DMS 273 treated with DMSO at 0.1 percent for 48 hours (cell line): Measurements from ENCODE around the gene CYP2U1.
"Not testable (repeated sequence)": the region's sequence is repeated elsewhere in the genome, so short reads cannot be mapped to it uniquely, and the experiment has no call there.

Experiments used
- DNase-seq: peaks from one replicate; lab custom pipeline; 2025; lab: John Stamatoyannopoulos, UW

The CYP2U1 gene

GRCh38 chr4:107930821-107931774 is at the start of gene CYP2U1:
CYP2U1 (plus strand) TSS chr4:107931549; CDS start chr4:107931644, 95 bp downstream.
- peak; percentile 19 for DNase-seq

DNA sequence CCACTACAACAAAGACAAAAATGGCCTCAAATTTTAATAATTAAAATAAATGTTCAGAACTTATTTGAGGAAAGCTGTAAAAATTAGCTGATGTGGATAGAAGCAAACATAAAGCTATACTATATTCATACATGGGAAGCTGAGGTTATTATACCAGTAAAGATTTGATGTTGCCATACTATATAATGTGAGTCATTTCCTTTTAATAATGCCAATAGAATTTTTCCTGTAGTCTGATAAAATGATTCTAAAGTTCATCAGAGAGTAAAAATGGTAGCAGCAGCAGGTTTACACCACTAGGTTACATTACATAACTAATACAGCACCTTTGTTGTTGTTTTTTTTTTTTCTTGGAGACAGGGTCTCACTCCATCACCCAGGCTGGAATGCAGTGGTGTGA is 45.5 kb upstream of the CYP2U1 start:
- DNase-seq: no peak

DNA sequence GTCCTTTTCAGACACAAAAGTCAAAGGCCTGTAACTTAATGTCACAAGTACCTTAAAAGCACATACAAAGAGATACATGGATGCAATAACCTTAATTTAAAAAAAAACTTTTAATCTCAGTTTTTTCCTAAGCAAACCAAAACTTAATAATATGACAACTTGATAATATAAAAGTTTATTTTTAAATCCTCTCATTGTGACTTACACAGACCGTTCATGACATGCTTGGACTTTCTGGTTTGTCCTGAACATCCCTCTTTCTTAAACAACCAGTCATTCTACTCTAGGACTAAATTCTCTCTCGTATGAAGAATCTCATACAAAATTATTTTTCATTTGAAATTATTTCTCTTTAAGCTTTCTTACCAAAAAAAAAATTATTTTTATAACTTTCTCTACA is 43.1 kb upstream of the CYP2U1 start:
- no peak for DNase-seq

- no peak for DNase-seq
Measured at GRCh38 chr4:107890779-107891178, 40.6 kb upstream of the CYP2U1 start.

DNA sequence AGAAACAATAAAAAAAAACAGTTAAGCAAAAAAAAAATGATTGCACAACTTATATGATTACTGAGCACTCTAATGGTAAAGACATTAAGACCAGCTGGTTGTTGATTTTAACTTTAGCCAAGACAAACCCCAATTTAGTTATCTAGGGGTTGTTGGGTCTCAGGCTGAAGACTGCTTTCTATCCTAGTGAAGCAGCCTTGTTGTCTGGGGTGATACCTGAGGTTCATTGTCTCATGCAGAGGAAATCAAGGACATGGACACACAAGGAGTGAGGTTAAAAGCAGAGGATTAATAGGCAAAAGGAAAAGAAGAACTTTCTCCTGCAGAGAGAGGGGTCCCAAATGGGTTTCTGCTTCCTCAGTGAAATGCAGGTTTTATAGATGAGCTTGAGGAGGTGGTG is 40.0 kb upstream of the CYP2U1 start:
- DNase-seq: no peak

DNA sequence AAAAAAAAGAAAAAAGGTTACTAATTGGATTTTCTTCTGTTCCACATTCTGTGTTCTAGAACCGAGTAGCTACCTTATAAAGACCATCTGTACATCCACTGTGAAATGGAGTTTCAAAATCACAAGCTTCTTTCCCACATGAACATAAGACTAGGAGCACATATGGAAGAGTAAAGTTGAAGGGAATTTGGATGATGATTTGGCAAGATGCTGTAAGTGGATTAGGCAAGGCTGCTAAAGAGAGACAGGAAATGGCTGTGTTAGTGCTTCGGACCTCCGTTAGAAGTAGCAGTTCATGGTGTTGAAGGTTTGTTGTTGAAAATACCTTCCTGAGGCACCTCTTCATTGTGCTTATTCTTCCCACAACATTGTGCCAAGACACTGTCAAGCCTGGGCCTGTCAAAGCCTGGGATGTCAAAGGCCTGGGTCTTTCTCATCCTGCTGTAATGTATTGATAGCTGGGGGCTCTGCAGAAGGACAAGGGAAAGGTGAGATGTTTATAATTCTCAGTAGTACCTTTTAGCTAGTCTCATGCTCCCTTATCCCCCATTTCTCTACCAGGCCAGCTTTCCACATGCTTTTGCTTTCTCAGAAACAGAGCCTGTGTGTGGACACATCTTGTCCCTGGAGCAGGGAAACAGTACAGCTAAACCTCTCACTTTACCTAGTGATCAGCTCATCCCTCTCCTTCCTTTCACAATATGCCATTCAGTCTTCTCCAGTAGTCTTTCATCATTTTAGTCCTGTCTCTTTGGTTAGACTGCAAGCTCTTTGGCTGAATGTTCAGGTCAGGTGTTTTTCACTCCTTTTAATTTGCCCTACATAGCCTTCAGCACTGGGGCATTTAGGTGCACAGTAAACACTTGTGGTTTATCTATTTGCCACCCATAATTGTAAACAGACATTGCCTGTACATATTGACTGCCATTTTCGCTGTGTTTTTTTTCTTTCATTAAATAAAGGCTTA is 37.9 kb upstream of the CYP2U1 start:
- DNase-seq: no peak

DNA sequence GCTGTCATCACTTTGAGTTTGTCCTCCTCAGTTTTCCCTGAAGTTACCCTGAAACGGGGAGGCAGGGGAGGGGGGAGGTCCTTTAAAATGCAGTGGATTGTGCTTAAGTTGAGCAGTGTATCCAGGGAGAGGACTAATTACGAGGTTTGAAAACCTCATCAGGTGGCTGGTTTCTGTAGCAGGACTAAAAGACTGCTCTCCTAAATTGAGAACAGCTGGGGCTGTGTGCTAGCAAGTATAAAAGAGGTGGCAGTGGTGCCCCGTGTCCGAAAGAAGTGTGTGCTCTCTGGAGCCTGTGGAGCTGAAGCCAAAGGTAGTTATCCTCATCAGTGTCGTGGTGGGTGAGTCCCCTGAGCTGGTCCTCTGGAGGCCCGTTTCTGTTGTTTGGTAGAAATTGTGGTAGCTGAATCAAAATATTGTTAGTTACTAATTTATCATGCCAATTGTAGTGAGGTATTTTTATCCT is 37.2 kb upstream of the CYP2U1 start:
- DNase-seq: no peak

DNA sequence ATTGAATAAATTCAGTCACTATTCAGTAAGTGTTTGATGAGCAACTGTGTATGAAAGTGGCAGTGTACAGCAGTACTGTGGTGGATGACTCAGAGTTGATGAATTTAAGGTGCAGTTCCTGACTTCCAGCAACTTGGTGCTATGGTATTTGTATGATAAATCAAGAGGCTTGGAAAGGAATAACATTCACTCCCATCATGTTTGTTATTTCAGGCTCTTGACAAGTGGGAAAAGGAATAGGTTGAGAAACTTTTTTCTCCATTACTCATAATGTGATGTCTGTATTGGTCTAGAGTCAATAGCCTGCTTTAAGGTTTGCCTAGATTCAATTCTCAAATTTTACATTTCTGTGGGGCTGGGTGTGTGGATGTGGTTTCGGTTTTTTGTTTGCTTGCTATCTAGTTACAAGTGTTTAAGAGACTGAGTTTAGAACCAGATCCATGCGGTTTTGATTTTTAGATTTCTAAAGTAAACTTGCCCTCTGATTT is 35.1 kb upstream of the CYP2U1 start:
- DNase-seq: no peak

- no peak for DNase-seq
Measured at GRCh38 chr4:107896646-107897045, 34.7 kb upstream of the CYP2U1 start.

DNA sequence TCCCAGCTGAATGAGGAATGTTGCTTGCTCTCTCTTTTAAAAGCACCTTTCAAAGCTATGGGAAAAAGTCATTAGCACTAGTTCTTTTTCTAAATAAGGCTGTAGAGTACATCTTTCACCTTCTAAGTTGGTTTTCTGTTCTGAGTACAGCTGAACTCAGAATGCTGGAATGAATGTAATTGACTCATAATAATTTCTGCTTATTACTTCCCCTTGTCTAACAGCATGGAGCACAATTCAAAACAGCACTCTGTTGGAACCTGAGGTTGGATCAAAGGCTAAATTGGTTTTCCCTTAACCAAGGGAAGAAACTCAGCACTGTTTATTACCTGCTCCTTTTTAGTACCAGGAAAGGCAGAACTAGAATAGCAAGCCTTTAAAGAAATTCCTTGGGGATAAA is 33.5 kb upstream of the CYP2U1 start:
- DNase-seq: no peak

- DNase-seq: no peak
Measured at GRCh38 chr4:107900067-107900466, 31.3 kb upstream of the CYP2U1 start.

- no peak for DNase-seq
Measured at GRCh38 chr4:107900508-107900907, 30.8 kb upstream of the CYP2U1 start.

DNA sequence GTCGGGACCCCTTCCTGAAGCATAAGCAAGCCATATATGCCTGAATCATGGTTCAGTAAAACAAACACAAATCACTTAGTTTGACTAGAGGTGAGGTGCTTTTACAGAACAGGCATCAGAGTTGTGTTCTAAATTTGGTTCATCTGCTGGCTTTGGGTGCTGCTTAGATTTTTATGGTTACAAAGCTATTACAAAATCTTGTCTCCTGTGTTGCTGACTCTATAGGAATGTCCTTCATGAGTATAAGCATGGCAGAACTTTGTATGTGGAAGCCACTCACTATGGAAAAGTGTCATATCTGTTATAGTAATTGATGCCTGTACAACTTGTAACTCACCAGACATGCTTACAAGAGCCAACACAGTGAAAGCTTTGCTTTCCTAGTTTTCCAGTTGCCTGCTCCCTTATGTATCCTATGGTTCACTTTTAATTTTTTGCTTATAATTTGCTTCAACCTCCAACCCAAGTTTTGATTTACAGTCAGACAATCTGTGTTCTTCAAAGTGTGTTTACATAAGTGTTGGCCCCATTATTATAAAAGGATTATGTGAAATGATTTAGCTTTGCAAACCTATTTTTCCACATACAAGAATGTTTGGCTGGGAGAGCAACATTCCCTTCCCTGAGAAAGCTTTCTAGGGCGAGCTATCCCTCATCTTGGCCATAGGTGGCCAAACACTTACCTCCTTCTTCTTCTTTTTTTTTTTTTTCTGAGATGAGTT is 30.0 kb upstream of the CYP2U1 start:
- no peak for DNase-seq

DNA sequence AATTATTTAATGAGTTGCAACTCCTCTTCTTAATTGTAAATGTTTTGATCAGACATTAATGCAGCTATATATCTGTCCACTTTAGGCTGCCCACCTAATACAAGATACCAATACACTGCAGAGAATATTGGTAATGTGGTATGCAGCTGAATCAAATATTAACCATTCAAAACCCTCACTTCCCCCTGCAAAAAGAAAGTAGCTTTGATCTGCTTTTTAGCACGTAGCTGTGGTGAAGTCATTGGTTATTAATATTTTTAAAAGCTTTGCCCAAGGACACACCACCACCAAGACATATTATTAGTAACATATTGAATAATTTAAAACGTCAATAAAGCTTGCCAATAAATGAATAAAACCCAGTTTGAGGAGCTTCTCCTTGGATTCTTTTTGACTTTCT is 28.6 kb upstream of the CYP2U1 start:
- DNase-seq: no peak

- not testable (repeated sequence) for DNase-seq
Measured at GRCh38 chr4:107905082-107905481, 26.3 kb upstream of the CYP2U1 start.

DNA sequence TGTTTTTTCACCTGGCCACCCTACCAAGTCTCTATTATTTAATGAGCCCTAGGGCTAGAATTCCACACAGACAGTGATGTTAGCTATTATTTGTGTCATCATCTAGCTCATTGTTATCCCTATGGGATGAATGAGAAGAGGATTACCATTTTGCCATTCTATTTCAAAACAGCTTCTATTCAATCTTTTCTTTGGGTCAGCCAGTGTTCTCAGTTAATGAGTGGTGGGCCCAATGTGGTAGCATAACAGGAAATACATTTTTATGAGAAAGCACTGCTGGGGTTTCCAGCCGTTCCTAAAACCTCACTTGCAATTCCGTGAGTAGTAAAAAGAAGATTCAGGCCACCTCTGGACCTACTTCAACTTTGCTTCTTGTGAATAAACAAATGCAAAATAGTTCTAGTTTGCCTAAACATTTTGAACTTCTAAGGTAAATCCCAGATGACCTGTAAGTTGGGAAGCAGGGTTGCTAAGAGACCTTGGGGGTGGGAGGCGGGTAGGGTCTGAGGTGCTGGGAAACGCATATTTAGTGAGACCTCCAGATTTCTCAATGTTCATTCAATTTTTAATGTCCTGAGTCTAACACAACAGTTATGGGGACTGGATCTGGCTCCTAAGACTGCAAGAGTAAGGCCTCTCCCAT is 24.8 kb upstream of the CYP2U1 start:
- no peak for DNase-seq

DNA sequence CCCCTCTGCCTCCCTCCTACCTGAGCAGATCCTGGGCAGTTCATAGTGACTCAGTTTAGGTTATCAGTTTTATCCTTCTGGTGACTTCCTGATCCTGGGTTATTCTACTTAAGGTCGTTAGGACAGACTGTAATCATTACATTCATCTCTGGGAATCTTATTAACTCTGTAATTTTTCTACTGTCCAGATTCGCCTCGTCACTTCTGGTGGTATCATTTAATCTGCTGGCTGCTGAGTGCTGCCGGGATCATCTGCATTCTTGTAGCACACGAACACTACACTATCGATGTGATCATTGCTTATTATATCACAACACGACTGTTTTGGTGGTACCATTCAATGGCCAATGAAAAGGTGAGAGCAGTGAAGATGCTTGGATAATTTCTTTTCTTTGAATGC is 23.0 kb upstream of the CYP2U1 start:
- DNase-seq: no peak

DNA sequence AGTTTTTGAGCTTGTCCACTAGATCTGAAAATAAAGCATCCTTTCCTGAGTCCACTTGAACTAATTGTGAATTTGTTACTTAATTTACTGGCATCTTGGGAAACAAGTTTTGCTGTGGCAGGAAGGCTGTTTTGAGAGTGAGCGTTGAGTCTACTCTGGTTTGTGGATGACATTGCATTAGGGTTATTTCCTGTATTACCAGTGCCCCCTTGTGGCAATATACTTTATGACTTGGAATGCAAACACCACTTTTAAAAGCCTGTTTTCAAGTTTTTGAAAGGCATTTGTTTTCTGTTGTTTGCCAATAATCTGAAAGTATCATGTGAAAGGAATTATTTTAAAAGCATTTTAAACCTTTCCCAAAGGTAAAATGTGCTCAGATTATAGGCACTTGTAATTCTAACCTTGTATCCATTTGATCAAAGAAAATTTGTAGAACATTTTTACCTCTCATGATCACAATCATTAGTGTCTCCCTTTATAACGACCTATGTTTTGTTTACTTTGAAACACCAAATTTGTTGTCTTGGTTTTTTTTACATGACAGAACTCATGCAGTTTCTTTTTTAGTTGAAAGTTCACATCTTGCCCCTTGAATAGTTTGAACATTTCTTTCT is 18.0 kb upstream of the CYP2U1 start:
- peak; percentile 5 for DNase-seq

GRCh38 chr4:107915220-107915619 is 16.1 kb upstream of the CYP2U1 start:
- no peak for DNase-seq

GRCh38 chr4:107916623-107917022 is 14.7 kb upstream of the CYP2U1 start:
- no peak for DNase-seq

GRCh38 chr4:107917500-107917899 is 13.8 kb upstream of the CYP2U1 start:
- no peak for DNase-seq
